ENCODE data around the gene SOX21.

The SOX21 gene

DNA sequence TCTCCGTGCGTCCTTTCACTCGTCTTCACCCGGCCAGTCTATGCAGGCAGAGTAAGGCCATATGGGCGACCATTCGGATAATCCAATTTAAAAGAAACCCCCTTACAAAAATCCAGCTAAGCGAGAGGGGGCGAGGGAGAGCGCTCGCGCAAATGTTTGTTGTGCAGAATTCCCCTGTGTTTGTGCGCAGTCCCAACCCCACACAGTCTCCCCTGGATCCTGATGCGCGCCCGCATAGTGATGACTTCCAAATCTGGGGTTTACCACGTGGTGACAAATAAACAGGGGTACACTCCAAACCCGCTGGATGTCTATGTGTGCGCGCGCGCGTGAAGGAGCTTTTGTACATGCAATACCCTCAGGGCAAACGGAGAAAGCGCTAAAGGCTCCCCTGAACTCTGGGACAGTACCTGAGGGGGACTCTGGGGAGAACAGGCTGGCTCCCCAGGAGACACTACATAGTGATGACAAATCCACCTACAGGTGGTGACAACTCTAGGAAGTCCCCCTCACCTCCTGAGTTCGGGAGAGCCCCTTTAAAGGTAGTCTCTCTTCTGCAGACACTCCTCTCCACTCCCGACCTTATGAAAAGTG is 8.5 kb downstream of the SOX21 start:
- Mint-ChIP-seq H3K27ac (peak overlapping the region; percentile 15), H3K9me3 (peaks cover 3% of the 10 kb centered on the region), H3K36me3 (ENCODE audit: low read depth) (no peaks in the 10 kb centered on the region), H3K27me3 (peaks cover 98% of the 10 kb centered on the region), H3K4me3 (no peak overlapping the region), H3K4me1 (ENCODE audit: low read depth) (peaks cover 17% of the 10 kb centered on the region)
- DNase-seq = no peak

DNA sequence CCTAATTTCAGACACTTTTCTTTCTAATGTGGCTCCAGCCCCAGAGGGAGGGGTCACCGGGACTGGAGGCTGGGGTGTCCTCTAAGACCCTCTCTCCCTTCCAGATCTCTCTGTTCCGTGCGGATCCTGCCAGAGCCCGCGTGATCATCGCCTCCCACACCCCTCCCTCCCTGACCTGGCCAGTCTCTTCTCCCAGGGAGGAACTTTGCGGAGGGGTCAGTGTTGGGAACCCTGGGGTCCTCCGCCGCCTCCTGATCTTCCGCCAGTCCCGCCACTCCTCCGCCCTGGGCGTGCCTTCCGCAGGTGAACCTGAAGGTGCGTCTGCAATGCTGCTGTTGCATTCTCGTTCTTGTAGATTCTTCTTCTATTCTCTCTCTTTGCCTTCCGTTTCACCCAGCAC is 9.1 kb downstream of the SOX21 start:
- no peak for DNase-seq
- H3K36me3 Mint-ChIP-seq (ENCODE audit: low read depth) = no peaks in the 10 kb centered on the region
- peak overlapping the region; percentile 15 for H3K27ac Mint-ChIP-seq
- no peak overlapping the region for H3K4me3 Mint-ChIP-seq
- H3K9me3 Mint-ChIP-seq = no peaks in the 10 kb centered on the region
- peaks cover 98% of the 10 kb centered on the region for H3K27me3 Mint-ChIP-seq
- H3K4me1 Mint-ChIP-seq (ENCODE audit: low read depth) = peaks cover 17% of the 10 kb centered on the region

DNA sequence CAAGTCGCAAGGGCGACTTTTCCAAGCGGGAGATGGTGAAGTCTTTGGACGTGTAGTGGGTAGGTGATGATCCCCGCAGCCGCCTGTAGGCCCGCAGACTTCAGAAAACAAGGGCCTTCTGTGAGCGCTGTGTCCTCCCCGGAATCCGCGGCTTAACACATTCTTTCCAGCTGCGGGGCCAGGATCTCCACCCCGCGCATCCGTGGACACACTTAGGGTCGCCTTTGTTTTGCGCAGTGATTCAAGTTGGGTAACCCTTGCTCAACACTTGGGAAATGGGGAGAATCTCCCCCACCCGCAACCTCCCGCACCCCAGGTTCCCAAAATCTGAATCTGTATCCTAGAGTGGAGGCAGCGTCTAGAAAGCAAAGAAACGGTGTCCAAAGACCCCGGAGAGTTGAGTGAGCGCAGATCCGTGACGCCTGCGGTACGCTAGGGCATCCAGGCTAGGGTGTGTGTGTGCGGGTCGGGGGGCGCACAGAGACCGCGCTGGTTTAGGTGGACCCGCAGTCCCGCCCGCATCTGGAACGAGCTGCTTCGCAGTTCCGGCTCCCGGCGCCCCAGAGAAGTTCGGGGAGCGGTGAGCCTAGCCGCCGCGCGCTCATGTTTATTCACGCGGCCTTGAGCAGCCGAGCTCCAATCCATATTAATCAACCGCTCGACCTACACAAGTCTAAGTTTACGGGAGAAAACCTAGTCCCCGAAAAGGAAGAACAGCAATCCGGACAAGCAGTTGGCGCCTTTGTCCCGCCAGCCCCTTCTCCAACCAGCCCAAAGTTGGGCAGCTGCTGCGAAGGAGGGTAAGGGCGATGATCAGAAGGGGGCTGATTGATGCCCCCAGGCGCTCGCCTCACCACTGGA is 9.9 kb downstream of the SOX21 start:
- Mint-ChIP-seq H3K27ac (no peak overlapping the region), H3K9me3 (no peaks in the 10 kb centered on the region), H3K4me3 (no peak overlapping the region), H3K4me1 (ENCODE audit: low read depth) (peaks cover 9% of the 10 kb centered on the region), H3K36me3 (ENCODE audit: low read depth) (no peaks in the 10 kb centered on the region), H3K27me3 (peaks cover 96% of the 10 kb centered on the region)
- no peak for DNase-seq

DNA sequence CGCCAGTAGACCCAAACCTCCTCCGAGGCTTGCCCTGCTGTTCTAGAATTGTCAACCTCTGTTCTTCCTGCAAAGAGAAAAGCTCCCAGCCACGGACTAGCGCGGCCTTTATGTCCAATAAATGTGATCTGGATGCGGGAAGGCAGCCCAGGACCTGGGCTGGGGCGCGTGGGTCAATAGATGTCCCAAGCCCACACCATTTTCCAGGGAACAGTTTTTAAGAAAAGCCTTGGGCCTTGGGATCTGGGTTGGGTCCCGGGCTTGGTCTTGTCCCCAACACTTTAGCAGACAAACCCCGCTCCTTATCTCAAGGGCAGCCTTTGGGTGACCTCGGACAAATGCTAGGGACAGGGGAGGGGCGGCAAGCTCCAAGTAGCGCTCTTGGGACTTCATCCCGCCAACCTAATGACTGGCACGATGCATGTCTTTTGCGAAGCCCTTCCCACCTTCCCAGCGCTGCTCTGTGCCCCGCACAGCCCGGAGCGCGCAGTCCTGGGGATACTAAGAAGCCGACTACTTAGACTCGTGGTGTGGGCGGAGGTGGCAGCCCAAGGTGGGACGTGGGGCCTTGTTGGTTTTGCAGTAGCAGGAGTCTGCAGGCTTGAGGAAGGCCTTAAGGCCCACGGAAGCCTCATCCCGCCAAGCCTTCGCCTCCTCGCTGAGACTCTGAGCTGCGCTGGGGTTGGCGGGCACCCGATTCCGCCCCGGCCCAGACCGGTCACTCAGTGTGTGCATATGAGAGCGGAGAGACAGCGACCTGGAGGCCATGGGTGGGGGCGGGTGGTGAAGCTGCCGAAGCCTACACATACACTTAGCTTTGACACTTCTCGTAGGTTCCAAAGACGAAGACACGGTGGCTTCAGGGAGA is 10.8 kb downstream of the SOX21 start:
- Mint-ChIP-seq H3K36me3 (ENCODE audit: low read depth) (no peaks in the 10 kb centered on the region), H3K4me3 (no peak overlapping the region), H3K27me3 (peaks cover 93% of the 10 kb centered on the region), H3K9me3 (no peaks in the 10 kb centered on the region), H3K27ac (peak overlapping the region; percentile 22), H3K4me1 (ENCODE audit: low read depth) (peaks cover 8% of the 10 kb centered on the region)
- no peak for DNase-seq

DNA sequence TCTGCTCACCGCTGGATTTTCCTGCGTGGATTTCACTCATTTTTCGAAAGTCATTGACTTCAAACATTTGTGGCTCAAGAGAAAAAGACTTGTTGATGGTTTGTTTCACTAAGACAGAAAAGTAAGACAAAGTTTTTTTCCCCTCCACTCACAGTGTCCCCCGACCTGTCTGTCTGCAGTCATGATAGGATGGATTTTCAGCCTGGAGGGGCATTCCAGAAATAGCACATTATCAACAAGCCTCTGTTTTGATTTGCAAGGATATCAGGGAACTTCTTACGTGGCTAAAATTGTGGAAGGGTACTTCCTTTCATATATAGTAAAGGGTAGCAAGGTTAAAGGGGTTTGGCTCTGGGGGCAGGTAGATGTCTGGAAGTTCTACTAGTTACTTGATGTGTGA is 11.8 kb downstream of the SOX21 start:
- no peak for DNase-seq
- Mint-ChIP-seq H3K27me3 (peaks cover 89% of the 10 kb centered on the region), H3K4me3 (no peak overlapping the region), H3K27ac (no peak overlapping the region), H3K4me1 (ENCODE audit: low read depth) (peaks cover 8% of the 10 kb centered on the region), H3K36me3 (ENCODE audit: low read depth) (no peaks in the 10 kb centered on the region), H3K9me3 (no peaks in the 10 kb centered on the region)

DNA sequence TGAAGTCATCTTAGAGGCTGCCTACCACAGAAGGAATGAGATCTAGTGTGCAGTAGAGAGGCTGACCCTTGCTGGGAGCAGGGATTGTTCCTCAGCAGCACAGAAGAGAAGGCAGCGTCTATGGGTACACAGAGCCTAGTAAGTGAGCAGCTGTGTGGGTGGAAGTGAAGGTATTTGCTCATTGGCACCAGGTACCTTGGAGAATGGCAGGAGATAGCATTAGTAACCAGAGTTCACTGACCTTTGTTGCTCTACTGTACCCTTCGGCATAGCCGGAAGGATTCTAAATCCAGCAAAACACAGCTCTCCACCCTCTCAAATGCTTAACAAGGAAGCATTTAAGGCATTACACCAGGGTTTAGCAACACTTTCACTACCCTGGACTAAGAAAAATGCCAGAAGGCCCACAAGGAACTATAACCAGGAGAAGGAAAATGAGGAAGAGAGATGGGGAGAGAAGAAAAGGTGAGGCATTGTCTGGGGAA is 12.3 kb downstream of the SOX21 start:
- H3K36me3 Mint-ChIP-seq (ENCODE audit: low read depth) = no peaks in the 10 kb centered on the region
- H3K4me3 Mint-ChIP-seq = no peak overlapping the region
- no peak for DNase-seq
- H3K27ac Mint-ChIP-seq = no peak overlapping the region
- no peaks in the 10 kb centered on the region for H3K9me3 Mint-ChIP-seq
- H3K4me1 Mint-ChIP-seq (ENCODE audit: low read depth) = peaks cover 8% of the 10 kb centered on the region
- H3K27me3 Mint-ChIP-seq = peaks cover 87% of the 10 kb centered on the region

DNA sequence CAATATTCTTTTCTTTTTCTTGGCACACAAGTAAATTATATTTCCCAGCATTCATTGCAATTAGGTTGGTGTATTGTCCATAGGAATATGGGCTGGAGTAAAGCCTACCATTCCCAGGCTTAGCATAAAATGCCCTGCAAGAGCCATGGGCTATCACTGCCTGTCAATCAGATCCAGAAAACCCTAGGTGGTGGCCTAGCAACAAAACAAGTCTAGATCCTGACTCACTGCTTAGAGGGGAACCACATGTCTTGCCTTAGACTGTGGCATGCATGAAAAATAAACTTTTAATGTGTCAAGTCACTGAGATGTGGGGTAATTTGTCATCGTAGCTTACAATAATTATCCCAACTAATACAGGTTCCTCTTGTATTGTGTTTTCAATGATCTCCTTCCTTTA is 16.2 kb downstream of the SOX21 start:
- peaks cover 73% of the 10 kb centered on the region for H3K27me3 Mint-ChIP-seq
- DNase-seq = no peak
- H3K27ac Mint-ChIP-seq = no peak overlapping the region
- no peaks in the 10 kb centered on the region for H3K36me3 Mint-ChIP-seq (ENCODE audit: low read depth)
- no peak overlapping the region for H3K4me3 Mint-ChIP-seq
- no peaks in the 10 kb centered on the region for H3K4me1 Mint-ChIP-seq (ENCODE audit: low read depth)
- H3K9me3 Mint-ChIP-seq = no peaks in the 10 kb centered on the region

DNA sequence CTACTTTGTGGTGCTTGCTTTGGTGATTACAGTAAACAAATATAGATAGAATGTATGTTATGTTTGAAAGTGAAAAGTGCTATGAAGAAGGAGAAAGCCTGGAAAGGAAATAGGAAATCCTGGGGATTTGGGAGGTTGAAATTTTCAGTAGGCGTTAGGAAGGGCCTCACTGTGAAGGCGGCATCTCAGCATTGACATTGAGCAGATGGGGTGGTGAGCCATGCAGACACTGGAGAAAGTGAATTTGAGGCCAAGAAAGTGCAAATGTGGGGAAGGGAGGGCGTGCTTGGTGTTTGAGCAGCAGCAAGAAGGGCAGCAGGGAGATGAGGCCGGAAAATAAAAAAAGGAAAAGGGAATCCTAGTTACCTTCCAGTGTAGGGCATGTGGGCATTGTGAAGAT is 20.3 kb downstream of the SOX21 start:
- Mint-ChIP-seq H3K9me3 (no peaks in the 10 kb centered on the region), H3K4me3 (no peak overlapping the region), H3K27me3 (peaks cover 50% of the 10 kb centered on the region), H3K27ac (no peak overlapping the region), H3K4me1 (ENCODE audit: low read depth) (no peaks in the 10 kb centered on the region), H3K36me3 (ENCODE audit: low read depth) (no peaks in the 10 kb centered on the region)
- no peak for DNase-seq

DNA sequence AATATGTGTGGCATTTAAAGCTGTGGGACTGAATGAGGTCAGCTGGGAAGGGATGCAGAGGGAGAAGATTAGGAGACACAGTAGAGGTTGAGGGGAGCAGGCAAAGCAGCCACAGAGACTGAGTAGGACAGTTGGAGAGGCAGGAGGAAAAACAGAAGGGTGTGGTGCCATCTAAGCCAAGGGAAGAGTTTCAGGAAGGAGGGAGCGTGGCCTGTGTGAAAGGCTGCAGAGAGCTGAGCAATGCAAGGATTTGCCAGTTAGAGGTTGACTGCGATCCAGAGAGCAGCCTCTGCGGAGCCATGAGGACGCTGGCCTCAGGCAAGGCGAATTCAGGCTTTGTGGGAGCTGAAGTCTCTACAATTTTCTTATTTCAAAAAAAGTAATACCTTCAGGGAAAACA is 28.9 kb downstream of the SOX21 start:
- Mint-ChIP-seq H3K27ac (no peak overlapping the region), H3K4me3 (no peak overlapping the region), H3K9me3 (no peaks in the 10 kb centered on the region), H3K36me3 (ENCODE audit: low read depth) (no peaks in the 10 kb centered on the region), H3K27me3 (peaks cover 43% of the 10 kb centered on the region), H3K4me1 (ENCODE audit: low read depth) (no peaks in the 10 kb centered on the region)
- no peak for DNase-seq

DNA sequence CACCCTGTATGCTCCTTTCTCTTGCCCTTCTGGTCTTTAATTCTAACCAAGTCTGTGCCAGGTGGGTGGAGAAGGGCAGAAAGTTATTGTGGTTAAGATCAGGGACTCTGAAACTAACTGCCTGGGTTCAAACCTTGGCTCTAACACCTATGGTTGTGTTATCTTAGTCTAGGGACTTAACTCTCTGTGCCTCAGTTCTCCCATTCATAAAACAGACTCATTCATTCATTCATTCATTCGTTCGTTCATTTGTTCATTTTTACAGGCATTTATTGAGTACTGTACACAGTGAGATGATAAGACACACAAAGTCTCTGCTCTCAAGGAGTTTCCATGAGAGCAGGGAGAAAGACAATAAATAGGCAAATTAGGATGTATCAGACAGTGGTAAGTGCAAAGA is 30.1 kb downstream of the SOX21 start:
- peaks cover 49% of the 10 kb centered on the region for H3K27me3 Mint-ChIP-seq
- H3K4me1 Mint-ChIP-seq (ENCODE audit: low read depth) = no peaks in the 10 kb centered on the region
- DNase-seq = no peak
- H3K27ac Mint-ChIP-seq = no peak overlapping the region
- no peaks in the 10 kb centered on the region for H3K36me3 Mint-ChIP-seq (ENCODE audit: low read depth)
- H3K9me3 Mint-ChIP-seq = no peaks in the 10 kb centered on the region
- H3K4me3 Mint-ChIP-seq = no peak overlapping the region

DNA sequence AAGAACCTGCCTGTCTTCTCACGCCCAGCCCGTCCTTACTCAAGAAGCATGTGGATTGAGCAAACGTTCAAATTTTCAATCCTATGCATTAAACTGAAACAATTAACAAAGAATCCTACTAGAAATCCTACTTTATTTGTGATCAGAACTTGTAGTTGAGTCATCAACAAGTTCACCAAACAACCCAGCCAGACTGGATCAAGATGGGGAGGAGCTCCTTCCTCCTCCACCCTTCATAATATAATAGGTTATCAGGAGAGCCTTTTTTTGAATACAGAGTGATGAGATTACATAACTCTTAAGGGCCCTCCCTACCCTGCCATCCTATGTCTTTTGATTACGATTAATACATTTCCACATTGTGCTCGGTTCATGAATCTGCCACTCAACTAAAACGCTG is 32.7 kb downstream of the SOX21 start:
- Mint-ChIP-seq H3K27me3 (peaks cover 65% of the 10 kb centered on the region), H3K4me3 (no peak overlapping the region), H3K27ac (no peak overlapping the region), H3K4me1 (ENCODE audit: low read depth) (no peaks in the 10 kb centered on the region), H3K9me3 (no peaks in the 10 kb centered on the region), H3K36me3 (ENCODE audit: low read depth) (no peaks in the 10 kb centered on the region)
- DNase-seq = no peak

DNA sequence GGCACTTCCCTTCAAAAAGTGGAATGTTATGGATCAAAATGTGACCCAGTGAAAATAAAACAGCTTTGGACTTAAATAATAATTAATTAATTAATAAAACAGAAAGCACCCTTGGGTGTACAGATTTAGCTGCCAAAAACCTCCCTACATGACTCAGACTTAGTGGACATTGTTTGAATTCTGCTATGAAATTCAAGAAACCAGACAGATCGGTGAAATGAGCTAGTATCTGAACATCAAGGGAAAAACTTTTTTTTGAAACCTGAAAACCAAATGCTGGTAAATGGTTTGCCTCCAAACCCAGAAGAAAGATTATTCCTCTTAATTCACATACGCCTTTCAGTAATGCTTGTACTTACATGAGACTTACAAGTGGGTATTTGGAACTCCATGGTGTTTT is 33.5 kb downstream of the SOX21 start:
- H3K27me3 Mint-ChIP-seq = peaks cover 65% of the 10 kb centered on the region
- no peak overlapping the region for H3K4me3 Mint-ChIP-seq
- H3K36me3 Mint-ChIP-seq (ENCODE audit: low read depth) = no peaks in the 10 kb centered on the region
- H3K9me3 Mint-ChIP-seq = no peaks in the 10 kb centered on the region
- no peaks in the 10 kb centered on the region for H3K4me1 Mint-ChIP-seq (ENCODE audit: low read depth)
- DNase-seq = no peak
- no peak overlapping the region for H3K27ac Mint-ChIP-seq

DNA sequence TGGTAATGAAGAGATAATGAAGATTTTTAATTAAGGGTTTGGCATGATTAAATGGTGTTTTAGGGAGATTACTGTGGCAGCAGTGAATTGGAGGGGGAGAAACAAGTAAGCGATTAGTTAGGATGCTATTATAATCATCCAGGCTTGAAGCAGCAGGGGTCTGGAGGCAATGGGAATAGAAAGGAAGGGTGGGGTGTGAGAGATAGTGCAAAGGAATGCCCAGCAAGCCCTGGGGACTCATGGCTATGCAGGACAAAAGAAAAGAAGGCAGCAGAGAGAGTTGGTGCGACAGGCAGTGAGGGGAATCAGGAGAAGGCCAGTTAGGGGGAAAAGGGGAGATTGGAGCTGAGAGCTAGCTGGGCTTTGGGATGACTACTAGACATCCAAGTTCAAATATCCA is 34.5 kb downstream of the SOX21 start:
- Mint-ChIP-seq H3K27ac (no peak overlapping the region), H3K27me3 (peaks cover 56% of the 10 kb centered on the region), H3K9me3 (no peaks in the 10 kb centered on the region), H3K4me3 (no peak overlapping the region), H3K36me3 (ENCODE audit: low read depth) (no peaks in the 10 kb centered on the region), H3K4me1 (ENCODE audit: low read depth) (no peaks in the 10 kb centered on the region)
- no peak for DNase-seq

DNA sequence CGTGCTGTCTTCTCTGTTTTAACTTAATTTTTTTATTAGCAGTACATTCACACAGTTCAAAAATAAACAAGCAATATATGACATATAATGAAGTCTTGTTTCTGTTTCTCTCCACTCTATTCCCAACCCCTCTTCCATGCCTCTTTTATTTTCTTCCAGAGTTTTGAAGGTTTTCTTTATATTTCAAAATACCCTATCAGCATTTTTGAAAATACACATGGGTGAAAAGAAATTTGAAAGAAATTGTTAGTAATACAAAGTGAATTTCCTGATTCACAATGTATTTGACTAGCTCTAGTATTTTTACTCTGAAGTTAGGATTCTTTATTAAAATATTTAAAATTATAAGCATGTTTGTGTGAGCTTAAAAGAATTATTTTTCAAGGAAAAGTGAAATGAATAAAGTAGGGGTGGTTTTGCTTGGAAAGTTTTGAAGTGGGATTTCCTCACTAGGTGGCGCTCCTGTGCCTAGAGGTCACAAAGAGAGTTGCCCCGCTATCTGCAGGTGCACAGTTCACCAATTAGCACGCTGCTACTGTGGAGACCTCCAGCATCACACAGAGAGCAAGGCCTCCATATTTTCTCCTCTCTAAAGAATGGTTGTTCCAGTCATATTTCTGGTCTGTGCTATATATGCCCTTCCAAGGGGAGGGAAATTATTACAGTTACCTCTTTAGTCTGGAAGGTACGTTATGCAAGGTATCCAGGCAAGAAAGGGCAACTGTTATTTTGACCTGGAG is 37.6 kb downstream of the SOX21 start:
- Mint-ChIP-seq H3K4me3 (no peak overlapping the region), H3K4me1 (ENCODE audit: low read depth) (no peaks in the 10 kb centered on the region), H3K27me3 (peaks cover 42% of the 10 kb centered on the region), H3K9me3 (peaks cover 2% of the 10 kb centered on the region), H3K36me3 (ENCODE audit: low read depth) (no peaks in the 10 kb centered on the region), H3K27ac (no peak overlapping the region)
- DNase-seq = peak; percentile 54

Data from activated T-cell treated with anti-CD3 and anti-CD28 coated beads, Interleukin-2, amount 50 U/mL, for 24 hours (primary cell).